ENCODE data around the gene USP40.
A peak's percentile ranks its signal among the peaks of the same experiment; 100 is the strongest.

Gene USP40

GRCh38 chr2:233458826-233459225, 107.8 kb downstream of the USP40 start:
- DNase-seq (ENCODE audit: low read depth) = no peak

DNA sequence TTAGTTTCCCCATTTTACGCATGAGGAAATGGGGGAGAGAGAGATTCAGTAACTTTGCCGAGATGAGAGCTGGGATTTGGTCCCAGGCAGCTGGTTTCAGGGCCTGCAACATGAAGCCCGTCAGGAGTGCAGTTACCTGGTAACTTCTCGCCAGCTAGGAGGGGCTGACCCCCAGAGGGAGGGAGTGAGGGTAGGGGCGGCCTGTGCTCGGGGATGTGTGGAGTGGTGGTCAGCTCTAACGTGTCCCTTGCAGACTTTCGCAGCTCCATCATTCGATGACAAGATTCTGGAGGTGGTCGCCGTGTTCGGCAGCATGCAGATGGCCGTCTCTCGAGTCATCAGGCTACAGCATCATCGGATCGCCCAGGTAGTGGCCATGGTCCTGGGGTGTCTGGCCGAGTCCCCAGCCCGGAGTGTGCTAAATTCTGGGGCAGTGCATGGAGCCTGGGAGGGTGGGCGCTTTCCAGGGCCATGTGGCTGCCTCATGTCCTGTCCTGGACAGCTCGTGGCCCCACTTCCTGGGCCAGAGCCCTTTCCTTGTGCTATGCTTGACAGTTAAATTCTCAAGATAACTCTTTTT, 108.5 kb downstream of the USP40 start:
- no peak for DNase-seq (ENCODE audit: low read depth)

GRCh38 chr2:233457356-233457755, 109.2 kb downstream of the USP40 start:
- no peak for DNase-seq (ENCODE audit: low read depth)

DNA sequence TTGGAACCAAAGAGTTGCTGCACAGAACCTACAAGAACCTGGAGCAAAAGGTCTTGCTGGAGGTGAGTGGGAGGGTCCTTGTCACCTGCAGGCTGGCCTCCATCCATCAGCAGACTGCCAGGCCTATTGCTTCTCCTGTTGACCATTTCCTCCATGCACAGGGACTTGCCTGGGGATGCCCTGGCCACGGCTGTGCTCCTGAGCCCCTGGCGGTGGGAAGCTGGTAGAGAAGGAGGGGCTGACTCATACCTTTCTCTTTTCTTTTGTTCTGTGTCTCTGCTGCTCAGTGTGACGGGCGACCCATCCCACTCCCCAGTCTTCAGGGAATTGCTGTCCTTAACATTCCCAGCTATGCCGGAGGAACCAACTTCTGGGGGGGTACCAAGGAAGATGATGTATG, 109.6 kb downstream of the USP40 start:
- DNase-seq (ENCODE audit: low read depth) = no peak

- DNase-seq (ENCODE audit: low read depth) = no peak
These were observed 110.5 kb downstream of the USP40 start for GRCh38 chr2:233456111-233456510.

DNA sequence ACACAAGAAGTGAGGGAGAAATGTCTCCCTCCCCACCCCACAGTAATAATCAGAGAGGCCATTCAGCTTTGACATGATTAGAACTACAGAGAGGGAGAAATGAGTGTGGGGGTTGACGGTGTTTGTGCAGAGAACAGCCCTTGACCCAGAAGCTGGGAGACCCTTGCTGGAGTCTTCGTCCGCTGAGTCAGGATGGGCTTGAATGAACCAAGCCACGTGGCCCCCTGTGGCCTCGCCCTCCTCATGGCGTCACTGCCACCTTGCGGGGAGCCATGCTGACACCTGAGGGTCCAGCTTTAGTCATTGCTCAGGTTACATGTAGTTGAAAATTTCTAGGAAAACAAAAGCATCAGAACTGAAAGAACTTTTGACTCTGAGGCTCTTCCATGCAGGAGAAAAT, 111.1 kb downstream of the USP40 start:
- no peak for DNase-seq (ENCODE audit: low read depth)

GRCh38 chr2:233455006-233455405, 111.6 kb downstream of the USP40 start:
- DNase-seq (ENCODE audit: low read depth) = no peak

- DNase-seq (ENCODE audit: low read depth) = no peak
These were observed 112.7 kb downstream of the USP40 start for GRCh38 chr2:233453916-233454315.

- DNase-seq (ENCODE audit: low read depth) = no peak
These were observed 113.3 kb downstream of the USP40 start for GRCh38 chr2:233453111-233453915.

DNA sequence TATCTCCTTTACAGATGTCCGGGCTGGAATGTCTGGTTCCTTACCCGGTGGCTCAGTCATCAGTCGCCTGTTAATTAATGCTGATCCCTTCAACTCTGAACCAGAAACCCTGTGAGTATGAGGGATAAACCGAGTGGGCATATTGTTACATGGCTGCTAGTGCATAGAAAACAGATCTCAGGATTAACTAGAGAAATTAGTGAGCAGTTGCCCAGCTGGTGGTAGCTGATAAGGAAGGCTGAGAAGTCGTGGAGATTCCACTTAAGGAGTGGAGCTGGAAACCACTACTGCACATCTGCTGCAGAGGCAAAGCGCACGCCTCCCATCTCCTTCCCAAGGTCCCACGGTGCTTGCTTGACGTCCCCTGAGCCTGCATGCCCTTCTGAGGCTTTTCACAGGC, 114.6 kb downstream of the USP40 start:
- DNase-seq (ENCODE audit: low read depth) = no peak

DNA sequence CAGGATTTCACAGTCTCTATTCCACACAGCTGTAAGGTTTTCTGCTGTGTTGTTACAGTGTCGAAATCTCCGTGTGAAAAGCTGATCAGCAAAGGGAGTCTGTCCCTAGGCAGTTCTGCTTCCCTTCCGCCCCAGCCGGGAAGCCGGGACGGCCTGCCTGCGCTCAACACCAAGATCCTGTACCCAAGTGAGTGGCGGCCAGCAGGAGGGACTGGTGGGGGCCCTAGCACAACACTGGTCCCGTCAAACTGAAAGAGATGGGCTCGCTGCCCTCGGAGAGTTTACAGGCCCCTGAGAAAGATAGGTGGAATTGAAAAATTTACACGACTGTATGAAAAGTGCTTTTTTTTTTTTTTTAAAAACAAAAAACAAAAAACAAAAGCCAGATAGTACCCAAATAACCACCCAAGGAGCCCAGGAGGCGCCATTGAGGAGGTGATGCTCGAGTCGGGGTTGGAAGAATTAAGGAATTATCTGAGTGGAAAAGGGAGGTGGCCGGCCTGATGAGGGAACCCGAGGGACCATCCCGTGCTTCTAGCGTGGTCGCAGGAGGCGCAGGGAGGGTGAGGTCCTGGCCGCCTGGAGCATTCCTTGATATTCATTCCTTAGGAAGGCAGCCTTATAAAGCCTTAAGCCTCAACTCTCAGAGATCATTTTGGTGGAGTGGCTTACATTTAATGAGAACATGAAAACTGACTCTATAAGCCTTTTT, 115.6 kb downstream of the USP40 start:
- DNase-seq (ENCODE audit: low read depth) = no peak

DNA sequence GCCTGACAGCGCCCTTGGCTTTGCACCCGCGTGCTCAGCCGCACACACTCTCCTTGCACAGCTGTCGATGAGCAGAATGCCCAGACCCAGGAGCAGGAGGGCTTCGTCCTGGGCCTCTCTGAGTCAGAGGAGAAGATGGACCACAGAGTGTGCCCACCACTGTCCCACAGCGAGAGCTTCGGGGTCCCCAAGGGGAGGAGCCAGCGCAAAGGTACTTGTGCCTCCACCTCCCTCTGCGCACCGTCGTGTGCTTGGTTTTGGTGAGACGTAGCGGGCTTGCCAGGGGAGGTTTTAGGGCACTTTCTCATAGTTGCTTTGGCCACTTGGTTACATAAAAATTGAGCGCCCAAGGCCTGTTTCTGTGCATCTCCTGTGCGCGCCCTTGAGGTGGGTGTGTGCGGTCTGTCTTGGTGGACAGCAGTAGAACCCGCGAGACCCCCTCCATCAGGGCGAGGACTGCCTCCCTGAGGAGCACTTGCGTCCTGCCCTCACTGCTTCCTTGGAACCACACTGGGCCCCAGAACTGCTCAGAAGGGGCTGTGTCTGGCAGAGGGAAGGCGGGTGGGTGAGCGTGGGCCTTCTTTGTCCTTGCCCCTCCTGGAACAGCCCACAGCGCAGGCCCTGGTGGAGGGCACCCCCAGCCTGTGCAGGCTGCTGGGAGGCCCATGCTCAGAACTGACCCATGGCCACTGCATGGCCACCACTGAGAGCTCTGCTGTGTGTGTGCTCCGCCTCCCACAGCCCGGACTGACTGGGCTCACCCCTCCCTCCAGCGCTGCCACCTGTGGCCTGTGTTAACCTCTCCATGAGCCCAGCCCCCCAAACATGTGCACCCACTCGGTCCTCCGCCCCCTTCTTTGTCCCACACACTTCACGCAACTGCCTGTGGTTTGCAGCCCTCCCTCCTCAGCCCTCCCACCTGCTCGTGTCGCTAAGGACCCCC, 116.4 kb downstream of the USP40 start:
- no peak for DNase-seq (ENCODE audit: low read depth)

- DNase-seq (ENCODE audit: low read depth) = peak; percentile 49
These were observed 117.3 kb downstream of the USP40 start for GRCh38 chr2:233449081-233449901.

- DNase-seq (ENCODE audit: low read depth) = no peak
These were observed 118.0 kb downstream of the USP40 start for GRCh38 chr2:233448575-233448974.

DNA sequence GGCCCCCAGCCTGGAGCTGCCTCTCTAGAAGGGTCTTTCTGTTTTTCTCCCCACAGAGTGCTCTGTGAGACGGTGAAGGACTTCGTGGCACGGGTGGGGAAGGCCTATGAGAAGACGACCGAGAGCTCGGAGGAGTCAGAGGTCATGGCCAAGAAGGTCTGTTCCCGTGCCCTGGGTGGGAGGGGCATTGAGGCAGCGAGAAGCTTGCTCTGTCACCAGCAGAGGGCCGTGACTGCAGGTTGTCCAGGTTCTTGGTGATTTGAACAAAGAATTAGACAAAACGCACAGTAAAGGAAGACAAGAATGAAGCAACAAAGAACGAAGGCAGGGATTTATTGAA, 118.4 kb downstream of the USP40 start:
- no peak for DNase-seq (ENCODE audit: low read depth)

DNA sequence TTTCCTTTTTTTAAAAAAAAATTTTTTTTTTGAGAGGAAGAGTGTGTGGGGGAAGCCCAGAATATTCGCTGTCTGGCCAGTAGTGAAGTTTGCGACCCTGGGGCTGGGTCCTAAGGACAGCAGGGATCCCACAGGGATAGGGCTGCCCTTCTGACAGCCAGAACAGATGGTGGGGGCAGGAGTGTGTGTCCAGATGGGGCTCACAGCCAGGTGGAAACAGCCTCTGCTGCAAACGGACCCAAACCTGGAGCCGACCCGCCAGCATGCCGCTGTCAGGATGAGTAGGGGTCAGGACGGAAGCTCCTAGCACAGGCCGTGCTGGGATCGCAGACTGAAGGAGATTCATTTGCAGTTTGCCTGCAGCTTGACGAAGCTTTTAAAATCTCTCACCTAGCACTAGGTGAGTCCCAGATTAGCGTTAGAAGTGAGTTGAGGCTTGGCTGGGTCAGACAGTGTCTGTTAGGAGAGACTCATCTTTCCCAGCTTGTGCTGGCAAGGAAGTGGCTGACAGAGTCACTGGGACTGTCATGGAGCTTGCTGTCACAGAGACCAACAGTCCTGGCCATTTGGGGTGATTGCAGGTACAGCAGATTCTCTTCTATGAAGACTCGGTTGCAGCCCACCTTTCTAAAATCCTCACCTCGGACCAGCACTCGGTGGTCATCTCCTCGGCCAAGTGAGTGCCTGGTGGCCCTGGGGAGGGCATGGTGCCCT, 118.9 kb downstream of the USP40 start:
- no peak for DNase-seq (ENCODE audit: low read depth)

DNA sequence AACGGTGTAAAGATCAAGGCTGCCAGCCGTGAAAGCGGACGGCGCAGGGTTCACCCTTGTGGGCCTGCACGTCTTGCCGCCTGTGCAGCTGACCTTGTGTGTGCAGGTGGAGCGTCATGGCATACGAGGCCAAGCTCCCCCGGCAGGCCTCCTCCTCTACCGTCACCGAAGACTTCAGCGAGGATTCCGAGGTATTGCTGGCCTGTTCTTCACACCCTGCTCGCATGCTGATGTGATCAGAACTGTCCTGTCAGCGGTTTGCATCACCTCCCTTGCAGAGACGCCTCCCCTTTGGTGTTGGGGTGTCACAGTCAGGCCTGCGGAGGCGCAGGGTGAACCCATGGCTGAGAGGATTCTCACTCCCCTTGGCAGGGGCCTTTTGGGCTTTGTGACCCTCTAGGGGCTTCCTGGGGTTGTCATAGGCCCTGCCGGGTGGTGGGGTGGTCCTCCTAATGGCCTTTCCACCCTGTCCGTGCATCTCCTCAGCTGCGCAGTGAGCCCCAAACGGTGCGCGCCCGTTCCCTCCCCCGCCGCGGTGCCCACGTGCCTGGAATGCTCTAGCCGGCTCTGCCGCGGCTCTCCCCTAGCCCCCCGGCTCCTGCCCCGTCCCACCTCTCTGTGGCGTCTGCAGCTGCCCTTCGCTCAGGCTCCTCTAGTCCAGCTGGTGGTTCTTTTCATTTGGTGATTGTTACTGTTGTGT, 119.8 kb downstream of the USP40 start:
- DNase-seq (ENCODE audit: low read depth) = no peak

DNA sequence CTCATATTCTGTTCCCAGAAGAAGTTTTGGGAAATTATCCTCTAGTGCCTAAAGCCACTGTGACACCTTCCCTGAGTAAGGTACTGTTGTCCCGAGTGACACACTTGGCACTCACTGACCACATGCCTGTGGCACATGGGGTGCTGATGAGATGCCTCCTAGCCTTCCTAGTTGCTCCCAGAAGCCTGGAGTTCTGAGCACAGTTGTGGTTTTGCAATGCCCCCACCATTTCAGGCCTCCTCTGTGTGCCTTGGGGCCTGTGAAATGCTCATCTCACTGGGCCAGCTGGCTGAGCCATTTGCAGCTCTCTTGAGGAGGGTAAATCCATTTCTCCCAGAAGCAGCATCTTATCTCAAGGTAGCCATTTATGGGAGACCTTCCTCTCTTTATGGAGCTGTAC, 120.5 kb downstream of the USP40 start:
- DNase-seq (ENCODE audit: low read depth) = no peak

- no peak for DNase-seq (ENCODE audit: low read depth)
These were observed 121.3 kb downstream of the USP40 start for GRCh38 chr2:233445152-233445830.
